HEK293 (cell line): ENCODE results near the gene TRA2B.

ENCODE experiments used
- HOXD13 ChIP-seq: sonication (generic); formaldehyde crosslinking; IDR thresholded peaks from 2 replicates; pipeline ENCODE4 v1.8.0; 2022; ENCODE audit warnings: missing genetic modification reagents, borderline replicate concordance
- YY1 ChIP-seq: fragments of 450-650 bp; formaldehyde crosslinking; IDR thresholded peaks from 2 replicates; pipeline ENCODE4 v1.5.1; 2018; ENCODE audit warnings: missing biosample characterization, missing genetic modification characterization
- ZNF211 ChIP-seq: fragments of 450-650 bp; formaldehyde crosslinking; IDR thresholded peaks from 2 replicates; pipeline ENCODE4 v1.5.1; 2016; ENCODE audit warnings: low read depth, missing biosample characterization, missing genetic modification characterization
- ZNF274 ChIP-seq, 2 experiments: fragments of 200-500 bp in 1 of 2; fragments of 450-650 bp in 1 of 2; sonication (Bioruptor generic) in 1 of 2; formaldehyde crosslinking in 1 of 2; IDR thresholded peaks; 2 replicates each; pipeline versions ENCODE4 v1.5.1 to v1.6.1; 2014 to 2016; ENCODE audit warnings: borderline replicate concordance in 1 of 2, inconsistent platforms in 1 of 2, low read length in 1 of 2, missing biosample characterization in 1 of 2, missing genetic modification characterization in 1 of 2
- ZNF416 ChIP-seq: fragments of 450-650 bp; formaldehyde crosslinking; IDR thresholded peaks from 2 replicates; pipeline ENCODE4 v1.5.1; 2016; ENCODE audit warnings: missing biosample characterization, missing genetic modification characterization
- ZNF48 ChIP-seq: fragments of 450-650 bp; formaldehyde crosslinking; IDR thresholded peaks from 2 replicates; pipeline ENCODE4 v1.5.1; 2016; ENCODE audit warnings: missing biosample characterization, missing genetic modification characterization
- ZNF785 ChIP-seq: fragments of 450-650 bp; formaldehyde crosslinking; IDR thresholded peaks from 2 replicates; pipeline ENCODE4 v1.5.1; 2016; ENCODE audit warnings: missing biosample characterization, missing genetic modification characterization
- TF ChIP-seq, protein P1 (sequence below): fragments of 450-650 bp; formaldehyde crosslinking; IDR thresholded peaks from 2 replicates; pipeline ENCODE4 v1.5.1; 2016; ENCODE audit warnings: missing biosample characterization, missing genetic modification characterization
- TF ChIP-seq, protein P2 (sequence below): fragments of 450-650 bp; formaldehyde crosslinking; IDR thresholded peaks from 2 replicates; pipeline ENCODE4 v1.5.1; 2016; ENCODE audit warnings: missing biosample characterization, missing genetic modification characterization
- TF ChIP-seq, protein P3 (sequence below): fragments of 450-650 bp; formaldehyde crosslinking; IDR thresholded peaks from 2 replicates; pipeline ENCODE4 v1.5.1; 2017; ENCODE audit warnings: missing biosample characterization, missing genetic modification characterization
- TF ChIP-seq, protein P4 (sequence below): fragments of 450-650 bp; formaldehyde crosslinking; IDR thresholded peaks from 2 replicates; pipeline ENCODE4 v1.5.1; 2016; ENCODE audit warnings: missing biosample characterization, missing genetic modification characterization

DNA sequence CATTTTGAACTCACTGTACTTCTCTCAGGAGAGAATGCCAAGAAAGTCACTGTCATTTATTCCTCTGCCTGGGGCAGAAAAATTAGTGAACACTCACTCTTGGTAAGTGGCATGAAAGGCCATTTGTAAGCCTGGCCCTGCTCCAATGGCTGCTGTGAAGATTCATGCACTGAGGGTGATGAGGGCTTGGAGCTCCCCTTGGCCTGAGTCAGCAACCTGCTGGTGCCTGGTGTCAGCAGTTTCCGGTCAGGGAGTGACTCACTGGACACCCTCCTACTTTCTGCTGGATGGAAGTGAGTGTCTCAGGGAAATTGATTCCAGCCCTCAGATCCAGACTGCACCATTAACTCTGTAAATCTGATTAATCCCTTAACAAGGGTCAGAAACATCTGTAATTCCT lies 37.6 kb downstream of the TRA2B start:
- TF ChIP-seq ZNF416 (no peak), ZNF48 (tag by site-specific recombination) (no peak), ZNF211 (no peak), ZNF785 (tag by site-specific recombination) (no peak), YY1 (tag by site-specific recombination) (no peak), ZNF274 (IDR thresholded peaks at IDR 0.05; ENCODE audit: low read length) (no peak), ZNF274 (tag by site-specific recombination; IDR thresholded peaks at IDR 0.05; ENCODE audit: borderline replicate concordance) (no peak), HOXD13 (CRISPR knock-in tag) (no peak)
- TF ChIP-seq, protein P1, sequence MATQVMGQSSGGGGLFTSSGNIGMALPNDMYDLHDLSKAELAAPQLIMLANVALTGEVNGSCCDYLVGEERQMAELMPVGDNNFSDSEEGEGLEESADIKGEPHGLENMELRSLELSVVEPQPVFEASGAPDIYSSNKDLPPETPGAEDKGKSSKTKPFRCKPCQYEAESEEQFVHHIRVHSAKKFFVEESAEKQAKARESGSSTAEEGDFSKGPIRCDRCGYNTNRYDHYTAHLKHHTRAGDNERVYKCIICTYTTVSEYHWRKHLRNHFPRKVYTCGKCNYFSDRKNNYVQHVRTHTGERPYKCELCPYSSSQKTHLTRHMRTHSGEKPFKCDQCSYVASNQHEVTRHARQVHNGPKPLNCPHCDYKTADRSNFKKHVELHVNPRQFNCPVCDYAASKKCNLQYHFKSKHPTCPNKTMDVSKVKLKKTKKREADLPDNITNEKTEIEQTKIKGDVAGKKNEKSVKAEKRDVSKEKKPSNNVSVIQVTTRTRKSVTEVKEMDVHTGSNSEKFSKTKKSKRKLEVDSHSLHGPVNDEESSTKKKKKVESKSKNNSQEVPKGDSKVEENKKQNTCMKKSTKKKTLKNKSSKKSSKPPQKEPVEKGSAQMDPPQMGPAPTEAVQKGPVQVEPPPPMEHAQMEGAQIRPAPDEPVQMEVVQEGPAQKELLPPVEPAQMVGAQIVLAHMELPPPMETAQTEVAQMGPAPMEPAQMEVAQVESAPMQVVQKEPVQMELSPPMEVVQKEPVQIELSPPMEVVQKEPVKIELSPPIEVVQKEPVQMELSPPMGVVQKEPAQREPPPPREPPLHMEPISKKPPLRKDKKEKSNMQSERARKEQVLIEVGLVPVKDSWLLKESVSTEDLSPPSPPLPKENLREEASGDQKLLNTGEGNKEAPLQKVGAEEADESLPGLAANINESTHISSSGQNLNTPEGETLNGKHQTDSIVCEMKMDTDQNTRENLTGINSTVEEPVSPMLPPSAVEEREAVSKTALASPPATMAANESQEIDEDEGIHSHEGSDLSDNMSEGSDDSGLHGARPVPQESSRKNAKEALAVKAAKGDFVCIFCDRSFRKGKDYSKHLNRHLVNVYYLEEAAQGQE (tag by site-specific recombination), result no peak
- TF ChIP-seq, protein P2, sequence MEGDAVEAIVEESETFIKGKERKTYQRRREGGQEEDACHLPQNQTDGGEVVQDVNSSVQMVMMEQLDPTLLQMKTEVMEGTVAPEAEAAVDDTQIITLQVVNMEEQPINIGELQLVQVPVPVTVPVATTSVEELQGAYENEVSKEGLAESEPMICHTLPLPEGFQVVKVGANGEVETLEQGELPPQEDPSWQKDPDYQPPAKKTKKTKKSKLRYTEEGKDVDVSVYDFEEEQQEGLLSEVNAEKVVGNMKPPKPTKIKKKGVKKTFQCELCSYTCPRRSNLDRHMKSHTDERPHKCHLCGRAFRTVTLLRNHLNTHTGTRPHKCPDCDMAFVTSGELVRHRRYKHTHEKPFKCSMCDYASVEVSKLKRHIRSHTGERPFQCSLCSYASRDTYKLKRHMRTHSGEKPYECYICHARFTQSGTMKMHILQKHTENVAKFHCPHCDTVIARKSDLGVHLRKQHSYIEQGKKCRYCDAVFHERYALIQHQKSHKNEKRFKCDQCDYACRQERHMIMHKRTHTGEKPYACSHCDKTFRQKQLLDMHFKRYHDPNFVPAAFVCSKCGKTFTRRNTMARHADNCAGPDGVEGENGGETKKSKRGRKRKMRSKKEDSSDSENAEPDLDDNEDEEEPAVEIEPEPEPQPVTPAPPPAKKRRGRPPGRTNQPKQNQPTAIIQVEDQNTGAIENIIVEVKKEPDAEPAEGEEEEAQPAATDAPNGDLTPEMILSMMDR (tag by site-specific recombination), result no peak
- TF ChIP-seq, protein P3, sequence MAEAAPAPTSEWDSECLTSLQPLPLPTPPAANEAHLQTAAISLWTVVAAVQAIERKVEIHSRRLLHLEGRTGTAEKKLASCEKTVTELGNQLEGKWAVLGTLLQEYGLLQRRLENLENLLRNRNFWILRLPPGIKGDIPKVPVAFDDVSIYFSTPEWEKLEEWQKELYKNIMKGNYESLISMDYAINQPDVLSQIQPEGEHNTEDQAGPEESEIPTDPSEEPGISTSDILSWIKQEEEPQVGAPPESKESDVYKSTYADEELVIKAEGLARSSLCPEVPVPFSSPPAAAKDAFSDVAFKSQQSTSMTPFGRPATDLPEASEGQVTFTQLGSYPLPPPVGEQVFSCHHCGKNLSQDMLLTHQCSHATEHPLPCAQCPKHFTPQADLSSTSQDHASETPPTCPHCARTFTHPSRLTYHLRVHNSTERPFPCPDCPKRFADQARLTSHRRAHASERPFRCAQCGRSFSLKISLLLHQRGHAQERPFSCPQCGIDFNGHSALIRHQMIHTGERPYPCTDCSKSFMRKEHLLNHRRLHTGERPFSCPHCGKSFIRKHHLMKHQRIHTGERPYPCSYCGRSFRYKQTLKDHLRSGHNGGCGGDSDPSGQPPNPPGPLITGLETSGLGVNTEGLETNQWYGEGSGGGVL, result no peak
- TF ChIP-seq, protein P4, sequence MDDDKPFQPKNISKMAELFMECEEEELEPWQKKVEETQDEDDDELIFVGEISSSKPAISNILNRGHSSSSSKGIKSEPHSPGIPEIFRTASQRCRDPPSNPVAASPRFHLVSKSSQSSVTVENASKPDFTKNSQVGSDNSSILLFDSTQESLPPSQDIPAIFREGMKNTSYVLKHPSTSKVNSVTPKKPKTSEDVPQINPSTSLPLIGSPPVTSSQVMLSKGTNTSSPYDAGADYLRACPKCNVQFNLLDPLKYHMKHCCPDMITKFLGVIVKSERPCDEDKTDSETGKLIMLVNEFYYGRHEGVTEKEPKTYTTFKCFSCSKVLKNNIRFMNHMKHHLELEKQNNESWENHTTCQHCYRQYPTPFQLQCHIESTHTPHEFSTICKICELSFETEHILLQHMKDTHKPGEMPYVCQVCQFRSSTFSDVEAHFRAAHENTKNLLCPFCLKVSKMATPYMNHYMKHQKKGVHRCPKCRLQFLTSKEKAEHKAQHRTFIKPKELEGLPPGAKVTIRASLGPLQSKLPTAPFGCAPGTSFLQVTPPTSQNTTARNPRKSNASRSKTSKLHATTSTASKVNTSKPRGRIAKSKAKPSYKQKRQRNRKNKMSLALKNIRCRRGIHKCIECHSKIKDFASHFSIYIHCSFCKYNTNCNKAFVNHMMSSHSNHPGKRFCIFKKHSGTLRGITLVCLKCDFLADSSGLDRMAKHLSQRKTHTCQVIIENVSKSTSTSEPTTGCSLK (tag by site-specific recombination), result no peak
